GM21381 (cell line): ENCODE data around the gene URB1.
"Not testable (repeated sequence)": the region's sequence is repeated elsewhere in the genome, so short reads cannot be mapped to it uniquely, and the experiment has no call there.

Experiments used
- ATAC-seq: cut with Tn5 transposase; IDR thresholded peaks from one replicate; pipeline ENCODE4 v1.9.1; 2021; ENCODE audit warnings: mild to moderate bottlenecking, moderate library complexity; ENCODE audit not compliant: unreplicated experiment

URB1 gene

DNA sequence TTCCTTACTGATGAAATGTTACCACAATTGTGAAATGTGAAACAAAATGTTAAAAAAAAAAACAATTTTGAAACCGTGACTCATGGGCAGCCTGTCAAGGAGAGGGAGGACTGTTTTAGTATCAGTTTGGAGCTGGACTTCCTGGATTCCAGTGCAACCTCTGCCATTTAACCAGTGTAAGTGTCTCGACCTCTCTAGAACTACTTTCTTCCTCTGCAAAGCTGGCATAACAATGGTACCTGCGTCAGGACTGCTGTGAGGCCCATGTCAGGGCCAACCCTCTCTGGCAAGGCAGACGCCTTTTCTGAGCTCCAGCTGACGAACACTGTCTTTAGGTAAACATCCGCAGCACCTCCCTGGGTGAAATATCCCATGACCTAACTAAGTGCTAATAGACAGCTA is 20.9 kb downstream of the URB1 start:
- ATAC-seq = no peak

DNA sequence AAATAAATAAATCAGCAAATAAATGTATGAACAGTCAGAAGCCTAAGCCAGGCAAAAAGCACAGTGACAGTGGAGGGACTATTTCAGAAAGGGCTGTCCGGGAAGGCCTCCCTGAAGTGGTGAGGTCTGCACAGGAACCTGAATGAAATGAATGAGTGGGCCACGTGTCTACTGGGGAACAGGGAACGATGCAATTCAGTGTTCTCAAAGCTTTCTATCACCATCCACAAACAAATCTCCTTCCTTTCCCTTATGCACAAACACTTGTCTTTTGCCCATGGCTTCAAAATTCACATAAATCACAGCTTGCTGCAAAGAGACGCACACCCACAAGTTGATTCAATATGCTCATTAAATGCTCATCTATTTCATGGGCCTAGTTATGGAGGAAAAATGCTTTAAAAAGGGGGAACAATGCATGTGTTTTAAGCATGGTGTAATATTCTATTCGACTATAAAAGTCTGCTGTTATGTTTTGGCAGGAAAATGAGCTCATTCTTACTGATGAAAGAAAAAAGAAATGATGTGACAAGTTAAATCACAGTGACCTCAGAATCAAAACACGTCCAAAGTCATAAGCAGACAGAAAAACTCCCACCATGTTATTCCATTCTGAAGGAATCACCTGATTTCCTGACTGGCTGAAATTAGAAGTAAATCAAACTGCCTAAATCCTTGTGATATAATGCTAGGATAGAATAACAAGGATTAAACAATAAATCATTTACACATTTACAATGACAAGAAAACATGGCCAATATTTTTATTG is 21.6 kb downstream of the URB1 start:
- no peak for ATAC-seq

DNA sequence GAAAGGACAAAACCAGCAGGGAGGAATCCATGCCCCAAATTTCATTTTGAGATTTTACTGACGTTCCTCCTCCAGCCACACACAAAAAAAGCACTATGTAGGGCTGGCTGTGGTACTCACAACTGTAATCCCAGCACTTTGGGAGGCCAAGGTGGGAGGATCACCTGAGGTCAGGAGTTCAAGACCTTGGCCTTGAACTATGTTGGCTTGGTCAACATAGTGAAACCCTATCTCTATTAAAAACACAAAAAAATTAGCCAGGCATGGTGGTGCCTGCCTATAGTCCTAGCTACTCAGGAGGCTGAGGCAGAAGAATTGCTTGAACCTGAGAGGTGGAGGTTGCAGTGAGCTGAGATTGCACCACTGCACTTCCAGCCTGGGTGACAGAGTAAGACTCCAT is 23.9 kb downstream of the URB1 start:
- not testable (repeated sequence) for ATAC-seq

GRCh38 chr21:32368386-32368785 is 24.4 kb downstream of the URB1 start:
- ATAC-seq = no peak

GRCh38 chr21:32367158-32367557 is 25.7 kb downstream of the URB1 start:
- no peak for ATAC-seq

GRCh38 chr21:32366191-32366590 is 26.6 kb downstream of the URB1 start:
- ATAC-seq = no peak

GRCh38 chr21:32364796-32365195 is 28.0 kb downstream of the URB1 start:
- ATAC-seq = no peak

DNA sequence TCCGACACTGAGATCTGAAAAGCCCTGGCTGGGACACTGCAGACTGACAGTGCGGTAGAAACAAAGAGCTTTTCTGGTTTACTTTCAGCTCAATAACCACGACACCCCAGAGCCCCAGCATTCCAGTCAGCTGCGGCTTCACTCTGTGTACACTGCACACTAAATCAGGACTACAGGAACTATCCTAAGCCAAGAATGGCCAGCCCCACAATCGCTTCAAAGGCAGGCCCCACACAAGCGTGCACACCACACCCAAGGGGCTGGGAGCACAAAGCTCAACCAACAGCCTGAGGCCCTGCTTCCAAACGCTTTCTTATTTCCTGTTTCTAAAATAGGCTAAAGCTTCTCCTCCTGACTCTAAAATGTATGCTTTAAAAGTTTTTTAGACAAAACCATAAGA is 28.4 kb downstream of the URB1 start:
- no peak for ATAC-seq

DNA sequence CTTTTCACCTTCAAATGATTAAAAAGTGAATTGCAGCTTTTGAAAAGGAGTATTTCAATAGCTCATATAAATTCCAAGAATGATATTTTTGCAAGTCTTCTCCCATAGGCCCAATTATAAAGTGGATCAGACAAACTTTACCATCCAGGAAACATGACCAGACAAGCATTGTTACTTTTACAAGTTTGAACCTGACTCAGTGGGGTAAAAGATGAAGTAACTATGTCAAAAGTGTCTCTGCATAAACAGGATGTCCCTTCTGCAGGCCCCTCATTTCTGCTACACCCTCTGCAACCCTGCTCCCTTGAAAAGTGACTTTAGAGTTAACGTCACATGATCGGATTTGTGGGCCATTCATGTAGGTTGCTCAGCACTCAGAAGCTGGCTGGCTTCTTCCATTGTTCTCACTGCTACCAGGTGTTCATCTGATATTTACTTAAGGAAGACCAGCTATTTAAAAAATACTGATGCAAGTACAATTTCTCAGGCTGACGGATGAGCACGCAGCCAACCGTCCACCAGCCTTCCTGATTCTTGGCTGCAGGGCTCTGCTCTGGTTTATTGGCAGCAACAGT is 32.3 kb downstream of the URB1 start:
- no peak for ATAC-seq

GRCh38 chr21:32359719-32360260 is 33.0 kb downstream of the URB1 start:
- ATAC-seq = no peak

- no peak for ATAC-seq
Measured at GRCh38 chr21:32356874-32357395, 35.9 kb downstream of the URB1 start.

GRCh38 chr21:32353002-32353711 is 39.7 kb downstream of the URB1 start:
- ATAC-seq = no peak

GRCh38 chr21:32352526-32352925 is 40.3 kb downstream of the URB1 start:
- ATAC-seq = no peak

- no peak for ATAC-seq
Measured at GRCh38 chr21:32351428-32351827, 41.4 kb downstream of the URB1 start.

GRCh38 chr21:32350981-32351380 is 41.8 kb downstream of the URB1 start:
- ATAC-seq = no peak

DNA sequence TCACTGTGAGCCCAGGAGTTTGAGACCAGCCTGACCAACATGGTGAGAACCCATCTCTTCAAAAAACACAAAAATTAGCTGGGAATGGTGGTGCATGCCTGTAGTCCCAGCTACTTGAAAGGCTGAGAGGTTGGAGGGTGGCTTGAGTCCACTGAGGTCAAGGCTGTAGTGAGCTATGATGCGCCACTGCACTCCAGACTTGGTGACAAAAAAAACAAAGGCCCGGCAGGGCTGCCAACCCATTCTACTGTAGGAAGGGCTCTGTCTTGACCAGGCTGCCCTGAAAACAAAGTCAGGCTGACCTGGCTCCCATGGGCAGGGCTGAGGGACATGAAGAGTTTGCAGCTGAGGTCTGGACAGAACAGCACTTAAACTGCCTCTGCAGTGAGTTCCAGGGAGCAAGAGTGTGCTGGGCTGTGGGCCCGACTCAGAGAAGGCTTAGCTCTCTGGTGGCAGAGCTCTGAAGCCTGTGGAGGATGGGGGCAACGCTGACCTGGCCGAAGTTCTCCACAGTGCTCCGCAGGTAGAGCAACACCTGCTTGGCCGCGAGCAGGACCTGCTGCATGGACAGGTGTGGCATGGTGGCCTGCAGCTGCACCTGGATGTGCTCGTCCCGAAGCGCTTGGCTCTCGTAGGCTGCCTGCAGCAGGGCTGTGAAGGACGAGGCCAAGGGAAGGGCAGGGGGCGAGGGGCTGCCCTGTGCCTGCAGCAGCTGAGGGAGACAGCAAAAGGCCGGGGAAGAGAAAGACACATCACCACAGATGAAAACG is 42.4 kb downstream of the URB1 start:
- no peak for ATAC-seq

- no peak for ATAC-seq
Measured at GRCh38 chr21:32349333-32349944, 43.4 kb downstream of the URB1 start.

GRCh38 chr21:32348604-32349332 is 44.0 kb downstream of the URB1 start:
- ATAC-seq = no peak

DNA sequence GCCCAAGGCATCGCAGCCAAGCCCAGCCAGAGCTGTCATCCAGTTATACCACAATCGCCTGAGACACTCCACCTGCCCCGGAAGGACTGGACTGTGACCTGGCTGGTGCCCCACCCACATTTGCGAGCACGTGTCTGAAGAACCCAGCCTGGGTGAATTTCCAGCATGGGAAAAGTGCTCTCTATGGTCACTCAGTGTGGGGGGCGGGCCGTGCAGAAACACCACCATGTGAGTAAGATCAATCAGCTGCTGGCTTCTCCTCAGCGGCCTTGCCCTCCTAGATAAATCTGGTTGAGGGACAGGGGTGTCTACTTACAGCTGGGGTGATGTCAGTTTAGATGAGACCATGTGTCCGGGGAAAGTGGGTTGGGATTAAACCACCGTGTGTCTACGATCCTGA is 44.8 kb downstream of the URB1 start:
- ATAC-seq = no peak

- ATAC-seq = no peak
Measured at GRCh38 chr21:32347351-32347750, 45.5 kb downstream of the URB1 start.
